Suprapubic skin (tissue), 4 donors: ENCODE data around the gene ALDH7A1. TPM values are rescaled to one million over a fixed set of nuclear protein-coding genes. Genes with fewer than 3 reads are reported as not detected.
A peak's percentile ranks its signal among the peaks of the same experiment; 100 is the strongest.
"Not testable (repeated sequence)": the region's sequence is repeated elsewhere in the genome, so short reads cannot be mapped to it uniquely, and the experiment has no call there.

Experiments used
- DNase-seq, 2 donors: peaks; one replicate each; pipeline ENCODE4 v3.0.0-alpha.2; 2019; ENCODE audit warnings: low spot score in 2 of 2
- H3K27ac ChIP-seq: fragments of 200-600 bp; sonication (generic); one replicate; pipeline ENCODE4 v1.5.1; 2019
- H3K27me3 ChIP-seq: fragments of 200-600 bp; sonication (generic); one replicate; pipeline ENCODE4 v1.5.1; 2019
- H3K36me3 ChIP-seq: fragments of 200-600 bp; sonication (generic); one replicate; pipeline ENCODE4 v1.5.1; 2019
- H3K4me1 ChIP-seq: fragments of 200-600 bp; sonication (generic); one replicate; pipeline ENCODE4 v1.5.1; 2019
- H3K4me3 ChIP-seq: fragments of 200-600 bp; sonication (generic); one replicate; pipeline ENCODE4 v1.5.1; 2019; ENCODE audit warnings: mild to moderate bottlenecking
- H3K9me3 ChIP-seq: fragments of 200-600 bp; sonication (generic); one replicate; pipeline ENCODE4 v1.5.1; 2019
- EP300 ChIP-seq: sonication (generic); formaldehyde crosslinking; IDR thresholded peaks from one replicate; pipeline ENCODE4 v1.6.1; 2017; ENCODE audit warnings: antibody characterized with exemption
- POLR2A ChIP-seq, 2 donors: fragments of 450-650 bp; IDR thresholded peaks; one replicate each; pipeline ENCODE4 v1.6.1; 2017; ENCODE audit warnings: antibody characterized with exemption in 2 of 2, mild to moderate bottlenecking in 2 of 2, moderate library complexity in 2 of 2
- POLR2AphosphoS5 ChIP-seq, 3 donors: sonication (generic); formaldehyde crosslinking; IDR thresholded peaks; one replicate each; pipeline ENCODE4 v1.6.1; 2017; ENCODE audit warnings: antibody characterized with exemption in 3 of 3
- WGBS: methylation state at CpG from one replicate; pipeline ENCODE4 v1.1.5; 2018; 5-methylcytosine and 5-hydroxymethylcytosine counted together
- total RNA-seq, 4 donors: library from RNA; depleted of rRNA; stranded (reverse); fragments of >200 nt; gene quantifications; one replicate each; pipeline ENCODE4 v1.1.0, GENCODE V29; 2016
- TF ChIP-seq, protein P1 (sequence below), 2 donors: fragments of 200-600 bp in 1 of 2; fragments of 450-650 bp in 1 of 2; sonication (generic) in 1 of 2; IDR thresholded peaks; one replicate each; pipeline ENCODE4 v1.5.1; 2016 to 2019; ENCODE audit warnings: antibody characterized with exemption in 2 of 2, mild to moderate bottlenecking in 1 of 2, moderate library complexity in 1 of 2

The ALDH7A1 gene
- total RNA-seq, 4 donors from 2014 or later: 28.5 to 71.2 (median 43.5) TPM

DNA sequence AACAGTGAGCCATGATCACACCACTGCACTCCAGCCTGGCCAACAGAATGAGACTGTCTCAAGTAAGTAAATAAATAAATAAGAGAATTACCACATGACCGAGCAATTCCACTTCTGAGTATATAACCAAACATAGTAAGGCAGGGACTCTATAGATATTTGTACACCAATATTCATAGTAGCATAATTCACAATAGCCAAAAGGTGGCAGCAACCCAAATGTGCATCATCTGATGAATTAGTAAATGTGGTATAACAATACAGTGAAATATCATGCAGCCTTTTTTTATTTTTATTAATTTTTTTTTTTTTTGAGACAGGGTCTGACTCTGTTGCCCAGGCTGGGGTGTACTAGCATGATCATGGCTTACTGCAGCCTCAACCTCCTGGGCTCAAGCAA is 33.1 kb downstream of the ALDH7A1 start:
- no peak for DNase-seq
- no peaks in the 10 kb centered on the region for H3K4me1 ChIP-seq
- no peak overlapping the region for H3K27ac ChIP-seq
- TF ChIP-seq, protein P1, sequence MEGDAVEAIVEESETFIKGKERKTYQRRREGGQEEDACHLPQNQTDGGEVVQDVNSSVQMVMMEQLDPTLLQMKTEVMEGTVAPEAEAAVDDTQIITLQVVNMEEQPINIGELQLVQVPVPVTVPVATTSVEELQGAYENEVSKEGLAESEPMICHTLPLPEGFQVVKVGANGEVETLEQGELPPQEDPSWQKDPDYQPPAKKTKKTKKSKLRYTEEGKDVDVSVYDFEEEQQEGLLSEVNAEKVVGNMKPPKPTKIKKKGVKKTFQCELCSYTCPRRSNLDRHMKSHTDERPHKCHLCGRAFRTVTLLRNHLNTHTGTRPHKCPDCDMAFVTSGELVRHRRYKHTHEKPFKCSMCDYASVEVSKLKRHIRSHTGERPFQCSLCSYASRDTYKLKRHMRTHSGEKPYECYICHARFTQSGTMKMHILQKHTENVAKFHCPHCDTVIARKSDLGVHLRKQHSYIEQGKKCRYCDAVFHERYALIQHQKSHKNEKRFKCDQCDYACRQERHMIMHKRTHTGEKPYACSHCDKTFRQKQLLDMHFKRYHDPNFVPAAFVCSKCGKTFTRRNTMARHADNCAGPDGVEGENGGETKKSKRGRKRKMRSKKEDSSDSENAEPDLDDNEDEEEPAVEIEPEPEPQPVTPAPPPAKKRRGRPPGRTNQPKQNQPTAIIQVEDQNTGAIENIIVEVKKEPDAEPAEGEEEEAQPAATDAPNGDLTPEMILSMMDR (IDR thresholded peaks at IDR 0.05): no peak
- TF ChIP-seq POLR2A (IDR thresholded peaks at IDR 0.05): no peak
- TF ChIP-seq POLR2AphosphoS5 (IDR thresholded peaks at IDR 0.05): no peak
- TF ChIP-seq EP300: no peak
- WGBS: 83% methylated on average over 1 of the region's 1 CpG
- no peaks in the 10 kb centered on the region for H3K27me3 ChIP-seq
- H3K9me3 ChIP-seq: no peaks in the 10 kb centered on the region
- peaks cover 60% of the 10 kb centered on the region for H3K36me3 ChIP-seq
- H3K4me3 ChIP-seq: no peak overlapping the region

DNA sequence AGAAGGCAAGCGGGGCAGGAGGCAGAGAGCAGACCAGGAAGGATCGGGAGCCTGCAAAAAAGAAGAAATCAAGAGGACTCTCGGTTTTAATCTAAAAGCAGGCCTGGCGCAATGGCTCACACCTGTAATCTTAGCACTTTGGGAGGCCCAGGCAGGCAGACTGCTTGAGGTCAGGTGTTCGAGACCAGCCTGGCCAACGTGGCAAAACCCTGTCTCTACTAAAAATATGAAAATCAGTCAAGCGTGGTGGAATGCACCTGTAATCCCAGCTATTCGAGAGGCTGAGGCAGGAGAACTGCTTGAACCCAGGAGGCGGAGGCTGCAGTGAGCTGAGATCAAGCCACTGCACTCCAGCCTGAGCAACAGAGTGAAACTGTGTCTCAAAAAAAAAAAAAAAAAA is 39.9 kb downstream of the ALDH7A1 start:
- H3K36me3 ChIP-seq: peaks cover 91% of the 10 kb centered on the region
- not testable (repeated sequence) for H3K4me1 ChIP-seq, H3K27ac ChIP-seq, H3K4me3 ChIP-seq, H3K27me3 ChIP-seq, H3K9me3 ChIP-seq, DNase-seq
- WGBS: 88% methylated on average over 9 of the region's 9 CpGs

DNA sequence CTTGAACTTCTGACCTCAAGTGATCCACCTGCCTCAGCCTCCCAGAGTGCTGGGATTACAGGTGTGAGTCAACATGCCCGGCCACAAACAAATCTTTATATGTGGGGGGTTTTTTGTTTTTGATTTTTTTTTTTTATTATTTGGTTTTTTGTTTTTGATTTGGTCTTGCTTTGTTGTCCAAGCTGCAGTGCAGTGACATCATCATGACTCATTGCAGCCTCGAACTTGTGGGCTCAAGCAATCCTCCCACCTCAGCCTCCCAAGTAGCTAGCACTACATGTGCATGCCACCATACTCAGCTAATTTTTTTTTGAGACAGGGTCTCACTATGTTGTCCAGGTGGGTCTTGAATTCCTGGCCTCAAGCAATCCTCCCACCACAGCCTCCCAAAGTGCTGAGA is 42.4 kb downstream of the ALDH7A1 start:
- H3K9me3 ChIP-seq: no peaks in the 10 kb centered on the region
- H3K36me3 ChIP-seq: peaks cover 89% of the 10 kb centered on the region
- TF ChIP-seq POLR2A (IDR thresholded peaks at IDR 0.05) (no peak), EP300 (no peak), POLR2AphosphoS5 (IDR thresholded peaks at IDR 0.05) (no peak)
- TF ChIP-seq, protein P1 (IDR thresholded peaks at IDR 0.05): no peak
- no peak overlapping the region for H3K4me3 ChIP-seq
- H3K4me1 ChIP-seq: no peaks in the 10 kb centered on the region
- no peaks in the 10 kb centered on the region for H3K27me3 ChIP-seq
- no peak overlapping the region for H3K27ac ChIP-seq
- 95% methylated on average over 2 of the region's 2 CpGs for WGBS
- DNase-seq: no peak

GRCh38 chr5:126544087-126544740 is 50.8 kb downstream of the ALDH7A1 start:
- Histone ChIP-seq H3K4me3 (no peak overlapping the region), H3K9me3 (no peaks in the 10 kb centered on the region), H3K36me3 (peaks cover 48% of the 10 kb centered on the region), H3K27me3 (no peaks in the 10 kb centered on the region), H3K4me1 (no peaks in the 10 kb centered on the region), H3K27ac (no peak overlapping the region)
- TF ChIP-seq POLR2A (IDR thresholded peaks at IDR 0.05) (no peak), POLR2AphosphoS5 (IDR thresholded peaks at IDR 0.05) (no peak), EP300 (no peak)
- TF ChIP-seq, protein P1 (IDR thresholded peaks at IDR 0.05): peak in 1 of 2 donors; percentile 32
- 77% methylated on average over 12 of the region's 12 CpGs for WGBS
- no peak for DNase-seq

GRCh38 chr5:126543660-126544059 is 51.4 kb downstream of the ALDH7A1 start:
- no peak for DNase-seq
- no peak for TF ChIP-seq POLR2AphosphoS5 (IDR thresholded peaks at IDR 0.05)
- no peak for TF ChIP-seq EP300
- TF ChIP-seq POLR2A (IDR thresholded peaks at IDR 0.05): no peak
- TF ChIP-seq, protein P1 (IDR thresholded peaks at IDR 0.05): no peak
- Histone ChIP-seq H3K9me3 (no peaks in the 10 kb centered on the region), H3K36me3 (peaks cover 43% of the 10 kb centered on the region), H3K4me1 (peaks cover 5% of the 10 kb centered on the region), H3K27ac (no peak overlapping the region), H3K4me3 (no peak overlapping the region), H3K27me3 (no peaks in the 10 kb centered on the region)
- 97% methylated on average over 2 of the region's 2 CpGs for WGBS

DNA sequence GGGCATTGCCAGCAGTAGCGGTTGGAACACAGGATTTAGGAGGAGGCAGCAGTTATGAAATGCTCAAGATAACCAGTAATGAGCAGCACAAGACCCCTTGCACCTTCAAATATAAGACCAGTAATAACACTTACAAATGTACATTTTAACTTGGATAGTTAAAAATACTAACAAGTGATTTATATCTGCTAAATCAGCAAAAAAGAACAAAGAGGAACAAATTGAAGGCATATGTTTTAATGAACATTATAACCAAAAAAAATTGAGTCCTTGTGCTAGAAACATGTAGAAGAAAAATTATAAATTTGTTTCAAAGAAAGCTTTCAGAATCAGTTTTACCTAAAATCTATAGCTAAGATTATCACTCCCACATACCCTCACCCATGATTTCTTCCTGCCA is 52.0 kb downstream of the ALDH7A1 start:
- TF ChIP-seq EP300: no peak
- DNase-seq: no peak
- Histone ChIP-seq H3K27ac (no peak overlapping the region), H3K4me1 (peaks cover 5% of the 10 kb centered on the region), H3K4me3 (no peak overlapping the region), H3K9me3 (no peaks in the 10 kb centered on the region), H3K27me3 (no peaks in the 10 kb centered on the region), H3K36me3 (peaks cover 37% of the 10 kb centered on the region)
- WGBS: 81% methylated on average over 1 of the region's 1 CpG
